GM23338 (cell line): Measurements from ENCODE around the gene DNAH9. TPM values are rescaled to one million over a fixed set of nuclear protein-coding genes. Genes with fewer than 3 reads are reported as not detected.

Experiments
- ATAC-seq: fragments of 200-7000 bp; cut with Tn5 transposase; 3 replicates; pipeline ENCODE4 v1.9.1; 2020
- DNase-seq: peaks from one replicate; pipeline ENCODE4 v3.0.0-alpha.2; 2015; ENCODE audit warnings: low spot score
- H2AFZ ChIP-seq: fragments of 200-600 bp; sonication (generic); 2 replicates; pipeline ENCODE4 v1.8.0; 2016; ENCODE audit warnings: antibody characterized with exemption, mild to moderate bottlenecking, moderate library complexity
- H3F3A ChIP-seq: fragments of 200-600 bp; sonication (generic); replicated peaks from 2 replicates; pipeline ENCODE4 v1.8.0; 2017; ENCODE audit warnings: antibody characterized with exemption, mixed run types, low read depth
- H3K27ac ChIP-seq: fragments of 200-600 bp; sonication (generic); 2 replicates; pipeline ENCODE4 v1.6.1; 2016; ENCODE audit warnings: low read depth
- H3K27me3 ChIP-seq: fragments of 200-600 bp; sonication (generic); 2 replicates; pipeline ENCODE4 v1.8.0; 2016; ENCODE audit warnings: mild to moderate bottlenecking, mixed run types, moderate library complexity; ENCODE audit not compliant: insufficient read depth
- H3K36me3 ChIP-seq: fragments of 200-600 bp; sonication (generic); 2 replicates; pipeline ENCODE4 v1.8.0; 2016; ENCODE audit warnings: mild to moderate bottlenecking; ENCODE audit not compliant: insufficient read depth
- H3K4me1 ChIP-seq: fragments of 200-600 bp; sonication (generic); 2 replicates; pipeline ENCODE4 v1.8.0; 2016; ENCODE audit warnings: mild to moderate bottlenecking, moderate library complexity; ENCODE audit not compliant: insufficient read depth
- H3K4me2 ChIP-seq: fragments of 200-600 bp; sonication (generic); 2 replicates; pipeline ENCODE4 v1.7.1; 2017; ENCODE audit warnings: mixed run types
- H3K4me3 ChIP-seq: fragments of 200-600 bp; sonication (generic); 2 replicates; pipeline ENCODE4 v1.6.1; 2016; ENCODE audit warnings: mixed run types
- H3K79me2 ChIP-seq: fragments of 200-600 bp; sonication (generic); replicated peaks from 2 replicates; pipeline ENCODE4 v1.8.0; 2017; ENCODE audit warnings: mild to moderate bottlenecking; ENCODE audit not compliant: insufficient read depth
- H3K9me2 ChIP-seq: fragments of 200-600 bp; sonication (generic); 2 replicates; pipeline ENCODE4 v1.8.0; 2017; ENCODE audit not compliant: insufficient read depth
- H4K20me1 ChIP-seq: fragments of 200-600 bp; sonication (generic); replicated peaks from 2 replicates; pipeline ENCODE4 v1.8.0; 2017; ENCODE audit warnings: mild to moderate bottlenecking; ENCODE audit not compliant: insufficient read depth
- H3K27ac Mint-ChIP-seq: 2 replicates; pipeline ENCODE4 v1.8.0; 2020; ENCODE audit warnings: inconsistent platforms, mild to moderate bottlenecking, moderate library complexity, mixed read lengths
- H3K27me3 Mint-ChIP-seq: 3 replicates; pipeline ENCODE4 v1.8.0; 2022; ENCODE audit warnings: low read depth, mild to moderate bottlenecking, moderate library complexity, mixed read lengths, inconsistent platforms; ENCODE audit not compliant: insufficient read depth, poor library complexity
- H3K36me3 Mint-ChIP-seq: 3 replicates; pipeline ENCODE4 v1.8.0; 2021; ENCODE audit warnings: low read depth, mild to moderate bottlenecking, inconsistent platforms, moderate library complexity, mixed read lengths
- H3K4me1 Mint-ChIP-seq: 3 replicates; pipeline ENCODE4 v1.8.0; 2020; ENCODE audit warnings: mild to moderate bottlenecking, inconsistent platforms, mixed read lengths
- H3K4me3 Mint-ChIP-seq: 3 replicates; pipeline ENCODE4 v1.8.0; 2021; ENCODE audit warnings: moderate library complexity, mild to moderate bottlenecking, inconsistent platforms, mixed read lengths
- H3K9me3 Mint-ChIP-seq: 3 replicates; pipeline ENCODE4 v1.8.0; 2020; ENCODE audit warnings: moderate library complexity, mild to moderate bottlenecking, inconsistent platforms, mixed read lengths
- CREB1 ChIP-seq: fragments of 250-450 bp; sonication (Bioruptor Pico); IDR thresholded peaks from 2 replicates; pipeline ENCODE4 v1.5.0; 2020; ENCODE audit warnings: low read depth, mild to moderate bottlenecking, moderate library complexity
- ETS1 ChIP-seq: IDR thresholded peaks from 2 replicates; pipeline ENCODE4 v1.6.1; 2016; ENCODE audit warnings: antibody characterized with exemption
- EZH2 ChIP-seq: fragments of 200-600 bp; sonication (generic); IDR thresholded peaks from one replicate; pipeline ENCODE4 v1.8.0; 2017; ENCODE audit warnings: antibody characterized with exemption, mild to moderate bottlenecking, low read depth; ENCODE audit not compliant: unreplicated experiment
- EZH2phosphoT487 ChIP-seq: fragments of 200-600 bp; sonication (generic); IDR thresholded peaks from one replicate; pipeline ENCODE4 v1.8.1; 2018; ENCODE audit warnings: antibody characterized with exemption; ENCODE audit not compliant: unreplicated experiment
- JUNB ChIP-seq: IDR thresholded peaks from one replicate; pipeline ENCODE4 v1.6.1; 2016; ENCODE audit warnings: antibody characterized with exemption; ENCODE audit not compliant: unreplicated experiment
- POLR2AphosphoS5 ChIP-seq: IDR thresholded peaks from 2 replicates; pipeline ENCODE4 v1.6.1; 2016; ENCODE audit warnings: antibody characterized with exemption, low read depth
- STAT1 ChIP-seq: IDR thresholded peaks from one replicate; pipeline ENCODE4 v1.6.1; 2016; ENCODE audit warnings: antibody characterized with exemption; ENCODE audit not compliant: unreplicated experiment
- ZNF114 ChIP-seq: fragments of 250-450 bp; sonication (Bioruptor Pico); IDR thresholded peaks from 2 replicates; pipeline ENCODE4 v1.5.0; 2020; ENCODE audit warnings: mild to moderate bottlenecking, moderate library complexity
- ZNF331 ChIP-seq: fragments of 250-450 bp; sonication (Bioruptor Pico); IDR thresholded peaks from 2 replicates; pipeline ENCODE4 v1.5.0; 2020; ENCODE audit warnings: low read depth, mild to moderate bottlenecking, moderate library complexity
- polyA plus RNA-seq: library from polyadenylated mRNA; unstranded; fragments of >200 nt; fragmentation: Nextera tagmentation; extraction: Ambion mirVana; gene quantifications from 2 replicates; pipeline ENCODE4 v1.2.1, GENCODE V29; 2016
- total RNA-seq: library from RNA; depleted of rRNA; stranded (reverse); fragments of >200 nt; shearing (Covaris generic); gene quantifications from 2 replicates; pipeline ENCODE4 v1.2.3, GENCODE V29; 2014
- TF ChIP-seq, protein P1 (sequence below): IDR thresholded peaks from one replicate; pipeline ENCODE4 v1.6.1; 2018; ENCODE audit warnings: antibody characterized with exemption; ENCODE audit not compliant: unreplicated experiment
- TF ChIP-seq, protein P2 (sequence below), 2 experiments: fragments of 200-600 bp in 1 of 2; sonication (generic) in 1 of 2; conservative IDR thresholded peaks; 2 replicates each; pipeline versions ENCODE4 v1.5.1 to v1.6.1; 2016 to 2017; ENCODE audit warnings: antibody characterized with exemption in 2 of 2, low read depth in 2 of 2, mild to moderate bottlenecking in 2 of 2, moderate library complexity in 1 of 2

Gene DNAH9
- total and polyA plus RNA-seq, 2 experiments from 2014 or later: not detected

DNA sequence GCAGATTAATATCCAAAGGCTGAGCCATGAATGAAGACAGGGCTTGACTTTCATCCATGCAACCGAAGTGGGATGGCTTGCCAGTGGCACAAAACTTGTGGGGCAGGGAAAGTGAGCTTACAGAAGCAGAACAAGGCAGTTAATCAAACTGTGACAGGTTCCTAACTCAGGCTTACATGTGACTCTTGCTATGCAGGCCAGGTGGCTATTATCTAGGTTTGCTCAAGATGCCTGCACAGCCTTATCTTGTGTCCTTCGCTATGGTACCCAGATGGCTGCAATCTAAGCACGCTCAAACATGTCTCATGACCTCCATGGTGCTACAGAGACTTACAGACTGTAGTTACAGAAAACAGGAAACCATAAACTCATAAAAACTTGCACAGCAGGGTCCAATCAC, 8.6 kb upstream of the DNAH9 start (continued):
- TF ChIP-seq EZH2 (no peak), ETS1 (no peak), EZH2phosphoT487 (no peak), STAT1 (no peak), JUNB (no peak)
- TF ChIP-seq, protein P1, sequence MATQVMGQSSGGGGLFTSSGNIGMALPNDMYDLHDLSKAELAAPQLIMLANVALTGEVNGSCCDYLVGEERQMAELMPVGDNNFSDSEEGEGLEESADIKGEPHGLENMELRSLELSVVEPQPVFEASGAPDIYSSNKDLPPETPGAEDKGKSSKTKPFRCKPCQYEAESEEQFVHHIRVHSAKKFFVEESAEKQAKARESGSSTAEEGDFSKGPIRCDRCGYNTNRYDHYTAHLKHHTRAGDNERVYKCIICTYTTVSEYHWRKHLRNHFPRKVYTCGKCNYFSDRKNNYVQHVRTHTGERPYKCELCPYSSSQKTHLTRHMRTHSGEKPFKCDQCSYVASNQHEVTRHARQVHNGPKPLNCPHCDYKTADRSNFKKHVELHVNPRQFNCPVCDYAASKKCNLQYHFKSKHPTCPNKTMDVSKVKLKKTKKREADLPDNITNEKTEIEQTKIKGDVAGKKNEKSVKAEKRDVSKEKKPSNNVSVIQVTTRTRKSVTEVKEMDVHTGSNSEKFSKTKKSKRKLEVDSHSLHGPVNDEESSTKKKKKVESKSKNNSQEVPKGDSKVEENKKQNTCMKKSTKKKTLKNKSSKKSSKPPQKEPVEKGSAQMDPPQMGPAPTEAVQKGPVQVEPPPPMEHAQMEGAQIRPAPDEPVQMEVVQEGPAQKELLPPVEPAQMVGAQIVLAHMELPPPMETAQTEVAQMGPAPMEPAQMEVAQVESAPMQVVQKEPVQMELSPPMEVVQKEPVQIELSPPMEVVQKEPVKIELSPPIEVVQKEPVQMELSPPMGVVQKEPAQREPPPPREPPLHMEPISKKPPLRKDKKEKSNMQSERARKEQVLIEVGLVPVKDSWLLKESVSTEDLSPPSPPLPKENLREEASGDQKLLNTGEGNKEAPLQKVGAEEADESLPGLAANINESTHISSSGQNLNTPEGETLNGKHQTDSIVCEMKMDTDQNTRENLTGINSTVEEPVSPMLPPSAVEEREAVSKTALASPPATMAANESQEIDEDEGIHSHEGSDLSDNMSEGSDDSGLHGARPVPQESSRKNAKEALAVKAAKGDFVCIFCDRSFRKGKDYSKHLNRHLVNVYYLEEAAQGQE: no peak

GRCh38 chr17:11601661-11602060, 3.4 kb downstream of the DNAH9 start:
- Mint-ChIP-seq H3K36me3 (peaks cover 13% of the 10 kb centered on the region), H3K27me3 (peaks cover 11% of the 10 kb centered on the region), H3K4me3 (no peak overlapping the region), H3K27ac (no peak overlapping the region), H3K9me3 (peaks cover 16% of the 10 kb centered on the region), H3K4me1 (no peaks in the 10 kb centered on the region)
- no peaks in the 10 kb centered on the region for H3K79me2 ChIP-seq
- H3K4me3 ChIP-seq: no peak overlapping the region
- no peaks in the 10 kb centered on the region for H4K20me1 ChIP-seq
- no peaks in the 10 kb centered on the region for H3K27me3 ChIP-seq
- no peak overlapping the region for H3K27ac ChIP-seq
- H3F3A ChIP-seq: no peaks in the 10 kb centered on the region
- no peaks in the 10 kb centered on the region for H3K9me2 ChIP-seq
- DNase-seq (no peak), ATAC-seq (no peak)
- H3K4me2 ChIP-seq: no peak overlapping the region
- H3K36me3 ChIP-seq: no peaks in the 10 kb centered on the region
- no peak overlapping the region for H2AFZ ChIP-seq
- no peaks in the 10 kb centered on the region for H3K4me1 ChIP-seq
- TF ChIP-seq ETS1 (no peak), CREB1 (CRISPR knock-in tag) (no peak), JUNB (no peak), EZH2phosphoT487 (no peak), ZNF114 (CRISPR knock-in tag) (no peak), POLR2AphosphoS5 (no peak), ZNF331 (CRISPR knock-in tag) (no peak), EZH2 (no peak)
- TF ChIP-seq, protein P2, sequence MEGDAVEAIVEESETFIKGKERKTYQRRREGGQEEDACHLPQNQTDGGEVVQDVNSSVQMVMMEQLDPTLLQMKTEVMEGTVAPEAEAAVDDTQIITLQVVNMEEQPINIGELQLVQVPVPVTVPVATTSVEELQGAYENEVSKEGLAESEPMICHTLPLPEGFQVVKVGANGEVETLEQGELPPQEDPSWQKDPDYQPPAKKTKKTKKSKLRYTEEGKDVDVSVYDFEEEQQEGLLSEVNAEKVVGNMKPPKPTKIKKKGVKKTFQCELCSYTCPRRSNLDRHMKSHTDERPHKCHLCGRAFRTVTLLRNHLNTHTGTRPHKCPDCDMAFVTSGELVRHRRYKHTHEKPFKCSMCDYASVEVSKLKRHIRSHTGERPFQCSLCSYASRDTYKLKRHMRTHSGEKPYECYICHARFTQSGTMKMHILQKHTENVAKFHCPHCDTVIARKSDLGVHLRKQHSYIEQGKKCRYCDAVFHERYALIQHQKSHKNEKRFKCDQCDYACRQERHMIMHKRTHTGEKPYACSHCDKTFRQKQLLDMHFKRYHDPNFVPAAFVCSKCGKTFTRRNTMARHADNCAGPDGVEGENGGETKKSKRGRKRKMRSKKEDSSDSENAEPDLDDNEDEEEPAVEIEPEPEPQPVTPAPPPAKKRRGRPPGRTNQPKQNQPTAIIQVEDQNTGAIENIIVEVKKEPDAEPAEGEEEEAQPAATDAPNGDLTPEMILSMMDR (conservative IDR thresholded peaks at IDR 0.05; ENCODE audit: low read depth in 2 of 2): no peak
- TF ChIP-seq, protein P1: no peak
